Activated CD4-positive, alpha-beta T cell treated with anti-CD3 and anti-CD28 coated beads for 36 hours (primary cell): ENCODE measurements around the gene PHF3. TPM values are rescaled to one million over a fixed set of nuclear protein-coding genes. Genes with fewer than 3 reads are reported as not detected.
A peak's percentile ranks its signal among the peaks of the same experiment; 100 is the strongest.

ENCODE experiments used
- ATAC-seq: fragments of 200-7000 bp; cut with Tn5 transposase; one replicate; pipeline ENCODE4 v1.10.0; 2021; ENCODE audit warnings: mild to moderate bottlenecking, moderate library complexity
- CTCF ChIA-PET: fragments of 350-600 bp; sonication (Branson Sonifier 250); formaldehyde crosslinking; loops from one replicate; lab custom pipeline; 2021; ENCODE audit warnings: antibody characterized with exemption; lab: Charles Lee
- POLR2A ChIA-PET: fragments of 350-600 bp; sonication (Branson Sonifier 250); formaldehyde crosslinking; loops from one replicate; lab custom pipeline; 2021; ENCODE audit warnings: antibody characterized with exemption, inconsistent platforms; lab: Charles Lee
- DNase-seq: peaks from one replicate; pipeline ENCODE4 v3.0.0-alpha.2; 2020
- H3K27ac Mint-ChIP-seq: one replicate; pipeline ENCODE4 v1.8.0; 2021; ENCODE audit warnings: mixed read lengths
- H3K27me3 Mint-ChIP-seq: one replicate; pipeline ENCODE4 v1.8.0; 2021; ENCODE audit warnings: mixed read lengths
- H3K36me3 Mint-ChIP-seq: one replicate; pipeline ENCODE4 v1.8.0; 2021; ENCODE audit warnings: low read depth, mixed read lengths
- H3K4me1 Mint-ChIP-seq: one replicate; pipeline ENCODE4 v1.8.0; 2021; ENCODE audit warnings: mixed read lengths
- H3K4me3 Mint-ChIP-seq: one replicate; pipeline ENCODE4 v1.8.0; 2021; ENCODE audit warnings: mild to moderate bottlenecking, moderate library complexity, mixed read lengths
- H3K9me3 Mint-ChIP-seq: one replicate; pipeline ENCODE4 v1.8.0; 2021; ENCODE audit warnings: low read depth, mixed read lengths
- intact Hi-C, 2 experiments: fragments of 100-400 bp; cut with DNase I in 1 of 2; cut with micrococcal nuclease in 1 of 2; formaldehyde crosslinking; loops; one replicate each; pipeline versions ENCODE4 v1.14.2 to v1.15.1; 2022 to 2024; cut with DNase I, micrococcal nuclease
- total RNA-seq, 2 experiments: library from RNA; stranded (reverse); gene quantifications; one replicate each; pipeline ENCODE4 v1.2.3, GENCODE V29; 2021

The PHF3 gene
- total RNA-seq, 2 experiments from 2014 or later = 50.5 to 56.5 TPM

GRCh38 chr6:63675138-63675537 is 39.5 kb downstream of the PHF3 start:
- Mint-ChIP-seq H3K27me3 (no peaks in the 10 kb centered on the region), H3K4me1 (peaks cover 36% of the 10 kb centered on the region), H3K4me3 (no peak overlapping the region), H3K9me3 (no peaks in the 10 kb centered on the region), H3K27ac (no peak overlapping the region), H3K36me3 (peaks cover 18% of the 10 kb centered on the region)
- POLR2A ChIA-PET = no interaction called here
- intact Hi-C loops = no loop called here
- CTCF ChIA-PET = no interaction called here
- no peak for ATAC-seq
- DNase-seq = no peak

- intact Hi-C loops = no loop called here
- DNase-seq = no peak
- Mint-ChIP-seq H3K4me1 (peaks cover 36% of the 10 kb centered on the region), H3K27ac (no peak overlapping the region), H3K9me3 (no peaks in the 10 kb centered on the region), H3K27me3 (no peaks in the 10 kb centered on the region), H3K4me3 (no peak overlapping the region), H3K36me3 (peaks cover 22% of the 10 kb centered on the region)
- no peak for ATAC-seq
- ChIA-PET POLR2A (no interaction called here), CTCF (interaction anchor here (0.7 kb wide), 1 partner anchor 12 kb away, joined by 3 read pairs; no protein-coding TSS in a partner anchor)
Measured at GRCh38 chr6:63676412-63677114, 41.0 kb downstream of the PHF3 start.

- intact Hi-C loops = no loop called here
- H3K4me1 Mint-ChIP-seq = peaks cover 37% of the 10 kb centered on the region
- POLR2A ChIA-PET = no interaction called here
- no peaks in the 10 kb centered on the region for H3K27me3 Mint-ChIP-seq
- no peaks in the 10 kb centered on the region for H3K9me3 Mint-ChIP-seq
- no peak for DNase-seq
- no peak overlapping the region for H3K27ac Mint-ChIP-seq
- ATAC-seq = no peak
- H3K36me3 Mint-ChIP-seq = peaks cover 22% of the 10 kb centered on the region
- CTCF ChIA-PET = interaction anchor here (0.7 kb wide), 1 partner anchor 11 kb away, joined by 3 read pairs; no protein-coding TSS in a partner anchor
- H3K4me3 Mint-ChIP-seq = no peak overlapping the region
Measured at GRCh38 chr6:63677282-63677681, 41.7 kb downstream of the PHF3 start.

- H3K27ac Mint-ChIP-seq = no peak overlapping the region
- ATAC-seq = no peak
- CTCF ChIA-PET = interaction anchor here (0.8 to 2.1 kb wide), 6 partner anchors 9 to 108 kb away, joined by 3 to 4 read pairs (median 3); no protein-coding TSS in a partner anchor
- peaks cover 45% of the 10 kb centered on the region for H3K4me1 Mint-ChIP-seq
- no peak for DNase-seq
- no peaks in the 10 kb centered on the region for H3K9me3 Mint-ChIP-seq
- H3K36me3 Mint-ChIP-seq = peaks cover 48% of the 10 kb centered on the region
- no peak overlapping the region for H3K4me3 Mint-ChIP-seq
- no peaks in the 10 kb centered on the region for H3K27me3 Mint-ChIP-seq
- intact Hi-C loops = no loop called here
- POLR2A ChIA-PET = no interaction called here
Measured at GRCh38 chr6:63683071-63683603, 47.5 kb downstream of the PHF3 start.

DNA sequence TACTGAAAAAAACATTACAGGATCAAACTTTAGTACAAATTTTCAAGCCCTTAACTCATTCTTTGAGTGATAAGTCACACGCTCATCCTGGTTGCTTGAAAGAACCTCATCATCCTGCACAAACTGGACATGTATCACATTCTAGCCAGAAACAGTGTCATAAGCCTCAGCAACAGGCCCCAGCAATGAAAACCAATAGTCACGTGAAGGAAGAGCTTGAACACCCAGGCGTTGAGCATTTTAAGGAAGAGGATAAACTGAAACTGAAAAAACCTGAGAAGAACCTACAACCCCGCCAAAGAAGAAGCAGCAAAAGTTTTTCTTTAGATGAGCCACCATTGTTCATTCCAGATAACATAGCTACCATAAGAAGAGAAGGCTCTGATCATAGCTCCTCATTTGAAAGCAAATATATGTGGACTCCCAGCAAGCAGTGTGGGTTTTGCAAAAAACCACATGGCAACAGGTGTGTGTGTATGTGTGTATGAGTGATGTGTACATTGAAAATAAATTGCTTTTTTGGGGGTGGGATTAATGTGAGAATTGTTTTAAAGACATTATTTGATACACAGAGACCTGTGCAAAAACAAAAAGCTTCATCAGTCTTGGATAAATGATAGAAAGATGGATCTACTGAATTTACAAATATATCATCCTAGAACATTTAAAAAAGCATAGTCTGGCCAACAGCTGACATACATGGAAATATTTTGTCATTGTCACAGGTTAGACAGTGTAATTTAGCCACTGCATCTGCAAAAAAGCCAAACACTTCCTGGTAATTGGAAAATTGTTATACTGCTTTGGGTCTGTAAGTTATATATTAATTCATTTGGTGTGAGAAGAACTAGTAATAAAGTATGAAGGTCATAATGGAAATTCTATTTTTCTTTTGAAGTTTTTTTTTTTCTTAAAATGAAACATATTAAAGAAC is 50.1 kb downstream of the PHF3 start:
- no peak overlapping the region for H3K4me3 Mint-ChIP-seq
- ChIA-PET POLR2A (no interaction called here), CTCF (interaction anchor here (1.0 to 1.3 kb wide), 2 partner anchors 59 to 87 kb away, joined by 3 read pairs; no protein-coding TSS in a partner anchor)
- DNase-seq = no peak
- no peaks in the 10 kb centered on the region for H3K9me3 Mint-ChIP-seq
- H3K27ac Mint-ChIP-seq = peak overlapping the region; percentile 15
- ATAC-seq = peak; percentile 23
- intact Hi-C loops = loop anchor here in 1 of 2 experiments (5.0 kb wide), 1 partner anchor 48 kb away; the partner anchor contains the start of gene PHF3
- H3K36me3 Mint-ChIP-seq = peaks cover 46% of the 10 kb centered on the region
- H3K27me3 Mint-ChIP-seq = no peaks in the 10 kb centered on the region
- peaks cover 29% of the 10 kb centered on the region for H3K4me1 Mint-ChIP-seq

DNA sequence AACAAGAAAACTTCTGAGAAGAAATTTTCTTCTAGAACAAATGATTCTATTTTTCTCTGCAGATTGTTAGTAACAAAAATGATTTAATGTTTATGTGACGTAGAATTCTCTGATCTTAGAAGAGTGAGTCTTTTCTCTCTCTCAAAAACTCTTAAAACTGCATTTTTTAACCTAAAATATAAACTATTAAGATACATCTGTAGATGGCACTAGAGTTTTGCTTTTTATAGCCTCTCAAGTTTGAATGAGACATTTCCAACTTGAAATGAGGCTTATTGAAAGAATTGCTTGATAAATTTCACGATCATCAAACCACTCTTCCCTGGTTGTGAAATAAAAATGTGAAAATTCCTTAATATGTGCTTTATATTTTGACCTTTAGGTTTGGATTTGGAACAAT is 53.8 kb downstream of the PHF3 start:
- intact Hi-C loops = loop anchor here in 1 of 2 experiments (5.0 kb wide), 1 partner anchor 52 kb away; the partner anchor contains the start of gene PHF3
- ATAC-seq (no peak), DNase-seq (no peak)
- no peaks in the 10 kb centered on the region for H3K27me3 Mint-ChIP-seq
- ChIA-PET CTCF (interaction anchor here (1.5 kb wide), 1 partner anchor 75 kb away, joined by 4 read pairs; no protein-coding TSS in a partner anchor), POLR2A (no interaction called here)
- H3K9me3 Mint-ChIP-seq = no peaks in the 10 kb centered on the region
- peaks cover 36% of the 10 kb centered on the region for H3K36me3 Mint-ChIP-seq
- no peak overlapping the region for H3K4me3 Mint-ChIP-seq
- H3K4me1 Mint-ChIP-seq = peaks cover 16% of the 10 kb centered on the region
- no peak overlapping the region for H3K27ac Mint-ChIP-seq

- peaks cover 11% of the 10 kb centered on the region for H3K4me1 Mint-ChIP-seq
- no peak overlapping the region for H3K4me3 Mint-ChIP-seq
- ATAC-seq = no peak
- intact Hi-C loops = no loop called here
- ChIA-PET CTCF (interaction anchor here (0.8 to 1.7 kb wide), 2 partner anchors 9 to 11 kb away, joined by 3 to 4 read pairs; no protein-coding TSS in a partner anchor), POLR2A (no interaction called here)
- H3K9me3 Mint-ChIP-seq = no peaks in the 10 kb centered on the region
- no peak for DNase-seq
- H3K27ac Mint-ChIP-seq = no peak overlapping the region
- H3K36me3 Mint-ChIP-seq = peaks cover 29% of the 10 kb centered on the region
- H3K27me3 Mint-ChIP-seq = no peaks in the 10 kb centered on the region
Measured at GRCh38 chr6:63690221-63690620, 54.6 kb downstream of the PHF3 start.

GRCh38 chr6:63705707-63706106 is 70.1 kb downstream of the PHF3 start:
- H3K27ac Mint-ChIP-seq = peak overlapping the region; percentile 62
- ATAC-seq (peak; percentile 73), DNase-seq (no peak)
- H3K4me3 Mint-ChIP-seq = no peak overlapping the region
- peaks cover 16% of the 10 kb centered on the region for H3K4me1 Mint-ChIP-seq
- peaks cover 45% of the 10 kb centered on the region for H3K36me3 Mint-ChIP-seq
- ChIA-PET POLR2A (interaction anchor here (0.7 kb wide), 1 partner anchor 70 kb away, joined by 3 read pairs; the partner anchor contains the start of gene PHF3), CTCF (no interaction called here)
- intact Hi-C loops = loop anchor here in 1 of 2 experiments (2.0 kb wide), 1 partner anchor 107 kb away; no protein-coding TSS in a partner anchor
- H3K27me3 Mint-ChIP-seq = no peaks in the 10 kb centered on the region
- H3K9me3 Mint-ChIP-seq = no peaks in the 10 kb centered on the region

DNA sequence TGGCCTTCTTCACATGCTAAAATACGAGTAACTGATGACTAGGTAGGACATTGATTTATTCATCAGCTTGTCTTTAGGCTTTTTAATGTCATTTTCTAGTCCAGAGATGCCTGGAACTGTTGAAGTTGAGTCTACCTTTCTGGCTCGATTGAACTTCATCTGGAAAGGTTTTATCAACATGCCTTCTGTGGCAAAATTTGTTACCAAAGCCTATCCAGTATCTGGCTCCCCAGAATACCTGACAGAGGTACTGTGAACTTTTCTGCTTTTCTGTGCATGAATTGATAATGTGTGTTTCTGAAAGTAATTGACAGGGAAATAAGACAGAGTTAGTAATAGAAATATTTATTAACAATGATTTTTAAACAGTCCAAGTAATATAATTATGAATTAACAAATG is 71.0 kb downstream of the PHF3 start:
- DNase-seq = no peak
- no peak for ATAC-seq
- Mint-ChIP-seq H3K9me3 (no peaks in the 10 kb centered on the region), H3K27me3 (no peaks in the 10 kb centered on the region), H3K36me3 (peaks cover 52% of the 10 kb centered on the region), H3K4me1 (peaks cover 16% of the 10 kb centered on the region), H3K4me3 (no peak overlapping the region), H3K27ac (no peak overlapping the region)
- CTCF ChIA-PET = no interaction called here
- intact Hi-C loops = loop anchor here in 1 of 2 experiments (2.0 kb wide), 1 partner anchor 108 kb away; no protein-coding TSS in a partner anchor
- POLR2A ChIA-PET = no interaction called here

DNA sequence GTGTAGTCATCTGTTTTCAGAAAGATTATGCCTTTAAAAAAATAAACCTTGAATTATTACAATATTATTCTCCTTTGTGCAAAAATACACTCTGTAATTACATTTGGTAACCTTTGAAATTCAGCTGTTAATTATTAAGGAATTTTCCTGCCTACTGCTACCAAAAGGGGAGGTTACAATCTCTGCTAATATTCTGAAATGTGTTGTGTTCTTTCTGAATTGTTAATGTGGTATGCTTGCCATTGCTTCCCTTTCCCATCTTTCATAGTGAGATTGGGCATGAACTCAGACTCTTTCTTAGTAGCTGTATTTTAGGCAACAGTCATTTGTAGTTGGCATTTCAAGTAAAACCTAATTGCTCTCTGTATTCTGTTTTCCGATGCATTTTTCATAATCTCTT is 73.0 kb downstream of the PHF3 start:
- H3K27ac Mint-ChIP-seq = no peak overlapping the region
- no peak for DNase-seq
- ChIA-PET POLR2A (no interaction called here), CTCF (interaction anchor here (0.8 to 1.2 kb wide), 2 partner anchors 84 to 134 kb away, joined by 3 read pairs; no protein-coding TSS in a partner anchor)
- intact Hi-C loops = no loop called here
- no peak overlapping the region for H3K4me3 Mint-ChIP-seq
- H3K9me3 Mint-ChIP-seq = no peaks in the 10 kb centered on the region
- peaks cover 14% of the 10 kb centered on the region for H3K4me1 Mint-ChIP-seq
- H3K27me3 Mint-ChIP-seq = no peaks in the 10 kb centered on the region
- no peak for ATAC-seq
- peaks cover 59% of the 10 kb centered on the region for H3K36me3 Mint-ChIP-seq

DNA sequence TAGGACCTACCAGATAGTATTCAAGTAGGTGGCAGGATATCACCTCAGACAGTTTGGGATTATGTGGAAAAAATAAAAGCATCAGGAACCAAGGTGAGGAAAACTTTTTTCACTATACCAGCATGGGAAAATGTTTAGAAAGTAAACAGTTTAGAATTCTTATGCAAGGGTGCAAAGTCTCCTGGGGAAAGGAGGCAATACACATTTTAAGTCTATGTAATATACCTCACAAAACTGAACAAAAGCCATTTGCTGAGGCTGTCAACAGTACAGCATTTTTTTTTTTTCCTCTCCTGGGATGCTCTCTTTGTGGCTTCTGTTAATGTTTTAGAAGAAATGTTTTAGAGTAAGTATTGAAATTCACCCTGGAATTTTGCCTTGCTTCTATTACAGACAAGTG is 73.5 kb downstream of the PHF3 start:
- Mint-ChIP-seq H3K4me1 (peaks cover 14% of the 10 kb centered on the region), H3K9me3 (no peaks in the 10 kb centered on the region), H3K27ac (no peak overlapping the region), H3K36me3 (peaks cover 59% of the 10 kb centered on the region), H3K27me3 (no peaks in the 10 kb centered on the region), H3K4me3 (no peak overlapping the region)
- no peak for ATAC-seq
- no peak for DNase-seq
- ChIA-PET POLR2A (no interaction called here), CTCF (interaction anchor here (0.6 to 1.0 kb wide), 3 partner anchors 82 to 111 kb away, joined by 3 read pairs; no protein-coding TSS in a partner anchor)
- intact Hi-C loops = no loop called here
